HEK293 (cell line): Measurements from ENCODE around the gene FBXO10.

Experiments
- CTCF ChIA-PET: fragments of 350-600 bp; formaldehyde crosslinking; extraction: SDS; loops from one replicate; lab custom pipeline; 2021; ENCODE audit warnings: antibody characterized with exemption; lab: Yijun Ruan, JAX
- POLR2A ChIA-PET: fragments of 300-600 bp; formaldehyde crosslinking; extraction: SDS; loops from one replicate; lab custom pipeline; 2020; ENCODE audit warnings: antibody characterized with exemption, inconsistent platforms; lab: Yijun Ruan, JAX
- H3K27ac ChIP-seq: fragments of 200-500 bp; sonication (Bioruptor generic); 2 replicates; pipeline ENCODE4 v1.5.1; 2014; ENCODE audit warnings: low read depth, low read length, control low read depth, inconsistent platforms; ENCODE audit errors: extremely low read depth
- H3K36me3 ChIP-seq, 2 experiments: fragments of 200-500 bp in 1 of 2; sonication (Bioruptor generic) in 1 of 2; 1 replicate in 1 of 2; 2 replicates in 1 of 2; pipeline ENCODE4 v1.5.1; 2014 to 2017; ENCODE audit warnings: inconsistent platforms in 2 of 2, low read length in 2 of 2; ENCODE audit not compliant: control insufficient read depth in 2 of 2, insufficient read depth in 1 of 2
- H3K4me1 ChIP-seq: fragments of 200-500 bp; sonication (Bioruptor generic); 2 replicates; pipeline ENCODE4 v1.5.1; 2014; ENCODE audit warnings: mild to moderate bottlenecking, low read length, inconsistent platforms; ENCODE audit not compliant: control insufficient read depth, insufficient read depth
- H3K4me3 ChIP-seq: 2 replicates; pipeline ENCODE4 v1.5.1; 2011; ENCODE audit warnings: low read depth, mild to moderate bottlenecking, control low read depth, low read length, moderate library complexity
- H3K9me3 ChIP-seq: fragments of 200-500 bp; sonication (Bioruptor generic); 2 replicates; pipeline ENCODE4 v1.5.1; 2014; ENCODE audit warnings: low read depth, low read length, inconsistent platforms; ENCODE audit not compliant: control insufficient read depth, insufficient read depth
- GLIS1 ChIP-seq: fragments of 450-650 bp; formaldehyde crosslinking; IDR thresholded peaks from 2 replicates; pipeline ENCODE4 v1.5.1; 2016; ENCODE audit warnings: missing biosample characterization, missing genetic modification characterization
- KLF8 ChIP-seq: fragments of 450-650 bp; formaldehyde crosslinking; IDR thresholded peaks from 2 replicates; pipeline ENCODE4 v1.5.1; 2016; ENCODE audit warnings: missing biosample characterization, missing genetic modification characterization
- OVOL3 ChIP-seq: fragments of 450-650 bp; formaldehyde crosslinking; IDR thresholded peaks from 2 replicates; pipeline ENCODE4 v1.5.1; 2016; ENCODE audit warnings: missing biosample characterization, missing genetic modification characterization
- PRDM2 ChIP-seq: fragments of 450-650 bp; formaldehyde crosslinking; IDR thresholded peaks from 2 replicates; pipeline ENCODE4 v1.5.1; 2016; ENCODE audit warnings: missing biosample characterization, missing genetic modification characterization, borderline replicate concordance
- SP3 ChIP-seq: fragments of 450-650 bp; formaldehyde crosslinking; IDR thresholded peaks from 2 replicates; pipeline ENCODE4 v1.5.1; 2016; ENCODE audit warnings: missing biosample characterization, missing genetic modification characterization
- SP7 ChIP-seq: fragments of 450-650 bp; formaldehyde crosslinking; IDR thresholded peaks from 2 replicates; pipeline ENCODE4 v1.5.1; 2016; ENCODE audit warnings: missing biosample characterization, missing genetic modification characterization
- ZBTB21 ChIP-seq: fragments of 450-650 bp; formaldehyde crosslinking; IDR thresholded peaks from 2 replicates; pipeline ENCODE4 v1.5.1; 2017; ENCODE audit warnings: missing biosample characterization, missing genetic modification characterization
- ZNF10 ChIP-seq: fragments of 450-650 bp; formaldehyde crosslinking; IDR thresholded peaks from 2 replicates; pipeline ENCODE4 v1.5.1; 2017; ENCODE audit warnings: missing biosample characterization, missing genetic modification characterization
- ZNF140 ChIP-seq: fragments of 450-650 bp; formaldehyde crosslinking; IDR thresholded peaks from 2 replicates; pipeline ENCODE4 v1.5.1; 2016; ENCODE audit warnings: missing biosample characterization, missing genetic modification characterization
- ZNF146 ChIP-seq: fragments of 450-650 bp; formaldehyde crosslinking; IDR thresholded peaks from 2 replicates; pipeline ENCODE4 v1.5.1; 2016; ENCODE audit warnings: missing biosample characterization, missing genetic modification characterization
- ZNF174 ChIP-seq: fragments of 450-650 bp; formaldehyde crosslinking; IDR thresholded peaks from 2 replicates; pipeline ENCODE4 v1.5.0; 2017; ENCODE audit warnings: missing biosample characterization, mild to moderate bottlenecking, missing genetic modification characterization
- ZNF175 ChIP-seq: fragments of 450-650 bp; formaldehyde crosslinking; IDR thresholded peaks from 2 replicates; pipeline ENCODE4 v1.5.1; 2016; ENCODE audit warnings: missing biosample characterization, missing genetic modification characterization
- ZNF184 ChIP-seq: fragments of 450-650 bp; IDR thresholded peaks from 2 replicates; pipeline ENCODE4 v1.5.1; 2018; ENCODE audit warnings: missing biosample characterization, mild to moderate bottlenecking, missing genetic modification characterization
- ZNF211 ChIP-seq: fragments of 450-650 bp; formaldehyde crosslinking; IDR thresholded peaks from 2 replicates; pipeline ENCODE4 v1.5.1; 2016; ENCODE audit warnings: low read depth, missing biosample characterization, missing genetic modification characterization
- ZNF350 ChIP-seq: fragments of 450-650 bp; formaldehyde crosslinking; IDR thresholded peaks from 2 replicates; pipeline ENCODE4 v1.5.0; 2017; ENCODE audit warnings: missing biosample characterization, mild to moderate bottlenecking, missing genetic modification characterization
- ZNF433 ChIP-seq: fragments of 450-650 bp; formaldehyde crosslinking; IDR thresholded peaks from 2 replicates; pipeline ENCODE4 v1.5.1; 2016; ENCODE audit warnings: missing biosample characterization, missing genetic modification characterization, low read depth
- ZNF449 ChIP-seq: fragments of 450-650 bp; formaldehyde crosslinking; IDR thresholded peaks from 2 replicates; pipeline ENCODE4 v1.5.1; 2017; ENCODE audit warnings: missing biosample characterization, mild to moderate bottlenecking, missing genetic modification characterization, moderate library complexity
- ZNF513 ChIP-seq: fragments of 450-650 bp; IDR thresholded peaks from 2 replicates; pipeline ENCODE4 v1.5.1; 2018; ENCODE audit warnings: missing biosample characterization, missing genetic modification characterization
- ZNF677 ChIP-seq: fragments of 450-650 bp; IDR thresholded peaks from 2 replicates; pipeline ENCODE4 v1.5.0; 2018; ENCODE audit warnings: missing biosample characterization, mild to moderate bottlenecking, missing genetic modification characterization, moderate library complexity
- ZXDB ChIP-seq: fragments of 450-650 bp; formaldehyde crosslinking; IDR thresholded peaks from 2 replicates; pipeline ENCODE4 v1.5.1; 2016; ENCODE audit warnings: missing biosample characterization, missing genetic modification characterization
- TF ChIP-seq, protein P1 (sequence below): fragments of 450-650 bp; formaldehyde crosslinking; IDR thresholded peaks from 2 replicates; pipeline ENCODE4; 2016; ENCODE audit warnings: missing biosample characterization, missing genetic modification characterization
- TF ChIP-seq, protein P2 (sequence below): fragments of 450-650 bp; formaldehyde crosslinking; IDR thresholded peaks from 2 replicates; pipeline ENCODE4 v1.5.0; 2017; ENCODE audit warnings: missing biosample characterization, missing genetic modification characterization, borderline replicate concordance
- TF ChIP-seq, protein P3 (sequence below): fragments of 450-650 bp; formaldehyde crosslinking; IDR thresholded peaks from 2 replicates; pipeline ENCODE4 v1.5.1; 2016; ENCODE audit warnings: missing biosample characterization, missing genetic modification characterization, low read depth

Gene FBXO10

DNA sequence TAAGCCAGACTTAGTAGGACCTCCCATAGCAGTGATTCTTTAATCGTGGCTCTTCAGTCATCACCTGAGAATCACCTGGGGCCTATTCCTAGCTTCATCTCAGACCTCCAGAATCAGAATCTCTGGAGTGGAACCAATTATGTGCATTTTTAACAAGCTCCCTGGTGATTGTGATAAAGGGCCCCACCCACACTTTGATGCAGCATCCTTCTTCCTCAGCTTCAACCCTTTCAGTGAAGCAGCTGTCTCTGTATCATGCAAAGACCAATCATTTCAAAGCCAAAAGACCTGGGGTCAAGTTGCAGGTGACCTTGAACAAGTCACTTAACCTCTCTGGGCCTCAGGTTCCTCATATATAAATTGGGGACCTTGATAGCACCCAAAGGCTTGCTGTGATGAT, 17.1 kb downstream of the FBXO10 start:
- Histone ChIP-seq H3K9me3 (no peaks in the 10 kb centered on the region), H3K4me1 (no peaks in the 10 kb centered on the region), H3K36me3 (peaks cover 0 to 3% of the 10 kb centered on the region in 2 experiments; a peak in 1 of 3 replicates), H3K4me3 (no peak overlapping the region), H3K27ac (no peak overlapping the region)
- TF ChIP-seq, protein P1, sequence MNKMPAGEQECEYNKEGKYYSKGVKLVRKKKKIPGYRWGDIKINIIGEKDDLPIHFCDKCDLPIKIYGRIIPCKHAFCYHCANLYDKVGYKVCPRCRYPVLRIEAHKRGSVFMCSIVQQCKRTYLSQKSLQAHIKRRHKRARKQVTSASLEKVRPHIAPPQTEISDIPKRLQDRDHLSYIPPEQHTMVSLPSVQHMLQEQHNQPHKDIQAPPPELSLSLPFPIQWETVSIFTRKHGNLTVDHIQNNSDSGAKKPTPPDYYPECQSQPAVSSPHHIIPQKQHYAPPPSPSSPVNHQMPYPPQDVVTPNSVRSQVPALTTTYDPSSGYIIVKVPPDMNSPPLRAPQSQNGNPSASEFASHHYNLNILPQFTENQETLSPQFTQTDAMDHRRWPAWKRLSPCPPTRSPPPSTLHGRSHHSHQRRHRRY (tag by site-specific recombination): no peak
- TF ChIP-seq SP3: no peak
- TF ChIP-seq ZNF140: no peak
- no peak for TF ChIP-seq OVOL3 (tag by site-specific recombination)
- TF ChIP-seq ZNF184 (tag by site-specific recombination): no peak
- no peak for TF ChIP-seq ZNF449
- TF ChIP-seq ZNF174 (tag by site-specific recombination): no peak
- no peak for TF ChIP-seq ZNF433 (tag by site-specific recombination)
- no peak for TF ChIP-seq KLF8
- no peak for TF ChIP-seq GLIS1 (tag by site-specific recombination)
- TF ChIP-seq ZNF10 (tag by site-specific recombination): no peak
- TF ChIP-seq ZNF513 (tag by site-specific recombination): no peak
- TF ChIP-seq ZBTB21: no peak
- no peak for TF ChIP-seq ZNF350
- TF ChIP-seq ZNF211 (tag by site-specific recombination): no peak
- ChIA-PET CTCF (interaction anchor here (1.3 kb wide), 1 partner anchor 35 kb away, joined by 4 read pairs; no protein-coding TSS in a partner anchor), POLR2A (no interaction called here)

DNA sequence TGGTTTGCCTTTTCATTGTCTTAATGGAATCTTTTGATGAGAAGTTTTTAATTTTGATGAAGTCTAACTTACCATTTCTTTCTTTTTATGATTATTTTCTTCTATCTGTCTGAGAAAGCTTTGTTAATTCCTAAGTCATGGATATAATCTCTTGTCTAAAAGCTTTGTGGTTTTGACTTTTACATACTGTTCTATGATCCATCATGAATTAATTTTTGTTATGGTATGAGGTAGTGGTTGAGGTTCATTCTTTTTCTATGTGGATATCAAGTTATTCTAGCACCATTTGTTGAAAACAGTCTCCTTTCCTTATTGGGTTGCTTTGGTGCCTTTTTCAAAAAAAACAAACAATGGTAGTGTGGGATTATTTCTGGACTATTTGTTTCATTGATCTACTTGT, 20.4 kb downstream of the FBXO10 start:
- POLR2A ChIA-PET: interaction anchor here (1.0 kb wide), 1 partner anchor 13 kb away, joined by 5 read pairs; no protein-coding TSS in a partner anchor
- Histone ChIP-seq H3K4me1 (no peaks in the 10 kb centered on the region), H3K36me3 (peaks cover 0 to 3% of the 10 kb centered on the region in 2 experiments; a peak in 1 of 3 replicates), H3K9me3 (no peaks in the 10 kb centered on the region), H3K27ac (no peak overlapping the region), H3K4me3 (no peak overlapping the region)
- CTCF ChIA-PET: no interaction called here
- TF ChIP-seq, protein P2, sequence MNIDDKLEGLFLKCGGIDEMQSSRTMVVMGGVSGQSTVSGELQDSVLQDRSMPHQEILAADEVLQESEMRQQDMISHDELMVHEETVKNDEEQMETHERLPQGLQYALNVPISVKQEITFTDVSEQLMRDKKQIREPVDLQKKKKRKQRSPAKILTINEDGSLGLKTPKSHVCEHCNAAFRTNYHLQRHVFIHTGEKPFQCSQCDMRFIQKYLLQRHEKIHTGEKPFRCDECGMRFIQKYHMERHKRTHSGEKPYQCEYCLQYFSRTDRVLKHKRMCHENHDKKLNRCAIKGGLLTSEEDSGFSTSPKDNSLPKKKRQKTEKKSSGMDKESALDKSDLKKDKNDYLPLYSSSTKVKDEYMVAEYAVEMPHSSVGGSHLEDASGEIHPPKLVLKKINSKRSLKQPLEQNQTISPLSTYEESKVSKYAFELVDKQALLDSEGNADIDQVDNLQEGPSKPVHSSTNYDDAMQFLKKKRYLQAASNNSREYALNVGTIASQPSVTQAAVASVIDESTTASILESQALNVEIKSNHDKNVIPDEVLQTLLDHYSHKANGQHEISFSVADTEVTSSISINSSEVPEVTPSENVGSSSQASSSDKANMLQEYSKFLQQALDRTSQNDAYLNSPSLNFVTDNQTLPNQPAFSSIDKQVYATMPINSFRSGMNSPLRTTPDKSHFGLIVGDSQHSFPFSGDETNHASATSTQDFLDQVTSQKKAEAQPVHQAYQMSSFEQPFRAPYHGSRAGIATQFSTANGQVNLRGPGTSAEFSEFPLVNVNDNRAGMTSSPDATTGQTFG (tag by site-specific recombination): no peak
- TF ChIP-seq ZNF175 (no peak), ZNF677 (tag by site-specific recombination) (no peak), ZNF146 (tag by site-specific recombination) (no peak), ZXDB (tag by site-specific recombination) (no peak), PRDM2 (tag by site-specific recombination) (no peak), SP7 (tag by site-specific recombination) (no peak)
- TF ChIP-seq, protein P3, sequence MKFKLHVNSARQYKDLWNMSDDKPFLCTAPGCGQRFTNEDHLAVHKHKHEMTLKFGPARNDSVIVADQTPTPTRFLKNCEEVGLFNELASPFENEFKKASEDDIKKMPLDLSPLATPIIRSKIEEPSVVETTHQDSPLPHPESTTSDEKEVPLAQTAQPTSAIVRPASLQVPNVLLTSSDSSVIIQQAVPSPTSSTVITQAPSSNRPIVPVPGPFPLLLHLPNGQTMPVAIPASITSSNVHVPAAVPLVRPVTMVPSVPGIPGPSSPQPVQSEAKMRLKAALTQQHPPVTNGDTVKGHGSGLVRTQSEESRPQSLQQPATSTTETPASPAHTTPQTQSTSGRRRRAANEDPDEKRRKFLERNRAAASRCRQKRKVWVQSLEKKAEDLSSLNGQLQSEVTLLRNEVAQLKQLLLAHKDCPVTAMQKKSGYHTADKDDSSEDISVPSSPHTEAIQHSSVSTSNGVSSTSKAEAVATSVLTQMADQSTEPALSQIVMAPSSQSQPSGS (tag by site-specific recombination): no peak
